Astrocyte of the spinal cord (primary cell): ENCODE measurements around the gene FOXK1.

ENCODE experiments used
- DNase-seq: peaks from one replicate; pipeline ENCODE4 v3.0.0; 2011; ENCODE audit warnings: low read depth, low spot score
- H3K4me3 ChIP-seq: 2 replicates; pipeline ENCODE4 v1.5.1; 2011; ENCODE audit warnings: low read depth, mild to moderate bottlenecking, low read length, moderate library complexity
- in situ Hi-C: cut with HindIII; loops from 2 replicates; pipeline ENCODE4 v1.10.0; 2017; ENCODE audit warnings: low sequenced_read_pairs
- TF ChIP-seq, protein P1 (sequence below): IDR thresholded peaks from 2 replicates; pipeline ENCODE4 v1.5.1; 2012; ENCODE audit warnings: low read depth, mild to moderate bottlenecking, low read length, inconsistent platforms

FOXK1 gene

DNA sequence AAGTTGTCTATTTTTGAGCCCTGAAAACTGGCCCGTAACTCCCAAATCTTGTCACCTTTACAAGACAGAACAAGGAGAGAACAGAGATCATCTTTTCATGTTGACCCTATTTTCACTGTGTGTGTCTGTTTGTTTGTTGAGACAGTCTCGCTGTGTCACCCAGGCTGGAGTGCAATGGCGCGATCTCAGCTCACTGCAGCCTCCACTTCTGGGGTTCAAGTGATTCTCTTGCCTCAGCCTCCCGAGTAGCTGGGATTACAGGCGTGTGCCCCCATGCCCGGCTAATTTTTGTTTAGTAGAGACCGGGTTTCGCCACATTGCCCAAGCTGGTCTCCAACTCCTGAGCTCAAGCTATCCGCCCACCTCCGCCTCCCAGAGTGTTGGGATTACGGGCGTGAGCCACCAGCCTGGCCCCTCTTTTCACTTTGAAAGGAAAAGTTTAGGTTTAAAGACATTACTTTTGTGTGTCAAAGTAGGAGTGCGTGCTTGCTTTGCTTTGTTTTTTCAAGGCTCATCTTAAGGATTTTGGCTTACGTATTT lies 32.1 kb downstream of the FOXK1 start:
- DNase-seq: no peak
- in situ Hi-C loops: no loop called here
- no peak overlapping the region for H3K4me3 ChIP-seq
- TF ChIP-seq, protein P1, sequence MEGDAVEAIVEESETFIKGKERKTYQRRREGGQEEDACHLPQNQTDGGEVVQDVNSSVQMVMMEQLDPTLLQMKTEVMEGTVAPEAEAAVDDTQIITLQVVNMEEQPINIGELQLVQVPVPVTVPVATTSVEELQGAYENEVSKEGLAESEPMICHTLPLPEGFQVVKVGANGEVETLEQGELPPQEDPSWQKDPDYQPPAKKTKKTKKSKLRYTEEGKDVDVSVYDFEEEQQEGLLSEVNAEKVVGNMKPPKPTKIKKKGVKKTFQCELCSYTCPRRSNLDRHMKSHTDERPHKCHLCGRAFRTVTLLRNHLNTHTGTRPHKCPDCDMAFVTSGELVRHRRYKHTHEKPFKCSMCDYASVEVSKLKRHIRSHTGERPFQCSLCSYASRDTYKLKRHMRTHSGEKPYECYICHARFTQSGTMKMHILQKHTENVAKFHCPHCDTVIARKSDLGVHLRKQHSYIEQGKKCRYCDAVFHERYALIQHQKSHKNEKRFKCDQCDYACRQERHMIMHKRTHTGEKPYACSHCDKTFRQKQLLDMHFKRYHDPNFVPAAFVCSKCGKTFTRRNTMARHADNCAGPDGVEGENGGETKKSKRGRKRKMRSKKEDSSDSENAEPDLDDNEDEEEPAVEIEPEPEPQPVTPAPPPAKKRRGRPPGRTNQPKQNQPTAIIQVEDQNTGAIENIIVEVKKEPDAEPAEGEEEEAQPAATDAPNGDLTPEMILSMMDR: no peak

DNA sequence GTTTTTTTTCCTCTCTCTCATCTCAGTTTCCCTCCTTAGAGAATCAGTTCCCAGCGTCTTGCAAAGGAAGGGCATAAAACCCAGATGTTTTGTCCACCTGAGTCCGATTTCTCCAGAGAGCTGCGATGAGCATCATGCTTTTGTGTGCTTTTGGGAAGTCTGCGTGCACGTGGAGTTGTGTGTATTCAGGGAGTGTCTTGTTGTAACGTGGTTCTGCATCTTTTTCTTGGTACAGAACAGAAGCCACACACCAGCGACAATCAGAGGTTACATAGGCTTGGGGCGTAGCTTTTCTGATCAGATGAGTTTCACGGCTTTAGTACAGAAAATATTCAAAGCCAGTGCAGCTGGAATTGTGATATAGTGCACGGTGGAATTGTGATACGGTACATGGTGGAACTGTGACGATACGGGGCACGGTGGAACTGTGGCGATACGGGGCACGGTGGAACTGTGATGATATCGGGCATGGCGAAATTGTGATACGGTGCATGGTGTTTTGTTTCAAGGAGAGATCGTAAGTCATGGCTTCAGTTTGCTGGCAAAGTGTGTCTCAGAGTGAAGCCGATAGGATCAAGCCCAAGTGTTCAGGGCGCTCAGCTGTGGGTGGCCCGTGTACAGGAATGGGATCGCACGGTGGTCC lies 32.8 kb downstream of the FOXK1 start:
- DNase-seq: no peak
- TF ChIP-seq, protein P1: no peak
- H3K4me3 ChIP-seq: no peak overlapping the region
- in situ Hi-C loops: no loop called here

- in situ Hi-C loops: no loop called here
- TF ChIP-seq, protein P1: no peak
- H3K4me3 ChIP-seq: no peak overlapping the region
- DNase-seq: peak; percentile 86
These were observed 33.3 kb downstream of the FOXK1 start for GRCh38 chr7:4715410-4715776.

GRCh38 chr7:4716946-4717795 lies 35.1 kb downstream of the FOXK1 start:
- in situ Hi-C loops: no loop called here
- no peak for DNase-seq
- TF ChIP-seq, protein P1: no peak
- no peak overlapping the region for H3K4me3 ChIP-seq

DNA sequence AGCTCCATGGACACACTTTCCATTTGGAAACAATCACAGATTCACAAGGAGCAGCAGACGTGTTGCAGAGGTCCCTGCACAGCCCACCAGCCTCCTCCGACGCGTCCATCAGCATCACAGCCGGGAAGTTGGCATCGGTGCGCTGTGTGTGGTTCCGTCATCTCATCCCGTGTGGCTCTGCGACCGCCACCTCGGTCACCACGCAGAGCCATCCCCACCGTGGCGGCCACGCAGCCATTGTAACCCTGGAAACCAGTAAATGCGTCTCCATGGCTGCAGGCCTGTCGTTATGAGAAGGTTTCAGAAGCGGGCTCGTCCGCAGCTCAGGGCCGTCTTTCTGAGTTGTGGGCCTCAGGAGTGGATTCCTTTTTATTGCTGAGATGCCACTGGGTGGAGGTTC lies 36.0 kb downstream of the FOXK1 start:
- in situ Hi-C loops: no loop called here
- no peak overlapping the region for H3K4me3 ChIP-seq
- TF ChIP-seq, protein P1: no peak
- DNase-seq: no peak

DNA sequence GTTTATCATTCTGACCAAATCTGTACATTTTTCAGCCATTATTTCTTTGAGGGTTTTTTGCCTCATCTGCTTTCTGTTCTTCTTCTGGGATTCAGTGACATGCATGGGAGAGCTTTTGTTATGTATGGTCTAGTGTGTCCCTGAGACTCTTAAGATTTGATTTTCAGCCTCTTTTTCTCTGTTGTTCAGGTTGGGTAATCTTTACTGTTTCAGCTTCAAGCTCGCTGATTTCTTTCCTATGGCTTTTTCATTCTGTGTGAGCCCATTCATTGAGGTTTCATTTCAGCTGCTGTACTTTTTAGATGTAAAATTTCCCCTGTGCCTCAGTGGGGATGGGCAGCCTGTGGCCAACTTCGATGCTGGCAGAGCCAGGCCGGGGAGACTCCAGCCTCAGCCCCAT lies 38.1 kb downstream of the FOXK1 start:
- DNase-seq: no peak
- TF ChIP-seq, protein P1: no peak
- in situ Hi-C loops: no loop called here
- H3K4me3 ChIP-seq: no peak overlapping the region
